ENCODE data around the gene SSR3.
A peak's percentile ranks its signal among the peaks of the same experiment; 100 is the strongest.

SSR3 gene

GRCh38 chr3:156587760-156588069 is 32.8 kb upstream of the SSR3 start:
- no peak for DNase-seq (ENCODE audit: low read depth)
- no peak for TF ChIP-seq MYC (IDR thresholded peaks at IDR 0.05; ENCODE audit: low read depth, low read length)
- no peak for TF ChIP-seq MAX (IDR thresholded peaks at IDR 0.05; ENCODE audit: low read depth, low read length)
- TF ChIP-seq CTCF (IDR thresholded peaks at IDR 0.05; ENCODE audit: low read depth, low read length): no peak
- no peak for TF ChIP-seq POLR2A (IDR thresholded peaks at IDR 0.05; ENCODE audit: extremely low read depth, insufficient read length)

GRCh38 chr3:156586905-156587759 is 32.2 kb upstream of the SSR3 start:
- TF ChIP-seq MYC (IDR thresholded peaks at IDR 0.05; ENCODE audit: low read depth, low read length): no peak
- TF ChIP-seq POLR2A (IDR thresholded peaks at IDR 0.05; ENCODE audit: extremely low read depth, insufficient read length): no peak
- TF ChIP-seq MAX (IDR thresholded peaks at IDR 0.05; ENCODE audit: low read depth, low read length): no peak
- TF ChIP-seq CTCF (IDR thresholded peaks at IDR 0.05; ENCODE audit: low read depth, low read length): no peak
- peak; percentile 68 for DNase-seq (ENCODE audit: low read depth)
- no peak overlapping the region for H3K4me3 ChIP-seq (ENCODE audit: low read depth, low read length)

More at GRCh38 chr3:156587760-156588069, 32.8 kb upstream of the SSR3 start:
- H3K4me3 ChIP-seq (ENCODE audit: low read depth, low read length): no peak overlapping the region

GRCh38 chr3:156583469-156583868 is 28.6 kb upstream of the SSR3 start:
- no peak for DNase-seq (ENCODE audit: low read depth)
- TF ChIP-seq MAX (IDR thresholded peaks at IDR 0.05; ENCODE audit: low read depth, low read length): no peak
- TF ChIP-seq MYC (IDR thresholded peaks at IDR 0.05; ENCODE audit: low read depth, low read length): no peak
- no peak for TF ChIP-seq CTCF (IDR thresholded peaks at IDR 0.05; ENCODE audit: low read depth, low read length)
- TF ChIP-seq POLR2A (IDR thresholded peaks at IDR 0.05; ENCODE audit: extremely low read depth, insufficient read length): no peak

GRCh38 chr3:156582532-156583183 is 27.7 kb upstream of the SSR3 start:
- TF ChIP-seq POLR2A (IDR thresholded peaks at IDR 0.05; ENCODE audit: extremely low read depth, insufficient read length) (no peak), CTCF (IDR thresholded peaks at IDR 0.05; ENCODE audit: low read depth, low read length) (no peak), MYC (IDR thresholded peaks at IDR 0.05; ENCODE audit: low read depth, low read length) (no peak)
- H3K4me3 ChIP-seq (ENCODE audit: low read depth, low read length): no peak overlapping the region
- DNase-seq (ENCODE audit: low read depth): no peak

More at GRCh38 chr3:156583469-156583868, 28.6 kb upstream of the SSR3 start:
- H3K4me3 ChIP-seq (ENCODE audit: low read depth, low read length): no peak overlapping the region

- no peak for TF ChIP-seq MAX (IDR thresholded peaks at IDR 0.05; ENCODE audit: low read depth, low read length)
- TF ChIP-seq POLR2A (IDR thresholded peaks at IDR 0.05; ENCODE audit: extremely low read depth, insufficient read length): no peak
- no peak for TF ChIP-seq MYC (IDR thresholded peaks at IDR 0.05; ENCODE audit: low read depth, low read length)
- TF ChIP-seq CTCF (IDR thresholded peaks at IDR 0.05; ENCODE audit: low read depth, low read length): no peak
- no peak overlapping the region for H3K4me3 ChIP-seq (ENCODE audit: low read depth, low read length)
- no peak for DNase-seq (ENCODE audit: low read depth)
Measured at GRCh38 chr3:156581954-156582353, 27.0 kb upstream of the SSR3 start.
